ENCODE data around the gene KIF22.
"Not testable (repeated sequence)": the region's sequence is repeated elsewhere in the genome, so short reads cannot be mapped to it uniquely, and the experiment has no call there.

KIF22 gene

GRCh38 chr16:29766571-29766970 lies 24.0 kb upstream of the KIF22 start:
- DNase-seq (ENCODE audit: low spot score): no peak

GRCh38 chr16:29767062-29767461 lies 23.5 kb upstream of the KIF22 start:
- DNase-seq (ENCODE audit: low spot score): no peak

- no peak for DNase-seq (ENCODE audit: low spot score)
Observed at GRCh38 chr16:29769507-29769906, 21.0 kb upstream of the KIF22 start.

- DNase-seq (ENCODE audit: low spot score): no peak
Observed at GRCh38 chr16:29770250-29770929, 20.2 kb upstream of the KIF22 start.

GRCh38 chr16:29772330-29772729 lies 18.2 kb upstream of the KIF22 start:
- not testable (repeated sequence) for DNase-seq (ENCODE audit: low spot score)

GRCh38 chr16:29774730-29775129 lies 15.8 kb upstream of the KIF22 start:
- DNase-seq (ENCODE audit: low spot score): no peak

GRCh38 chr16:29775742-29776408 lies 14.7 kb upstream of the KIF22 start:
- no peak for DNase-seq (ENCODE audit: low spot score)

GRCh38 chr16:29777576-29778350 lies 12.8 kb upstream of the KIF22 start, which contains the start of gene ZG16:
Gene ZG16, plus strand, starts transcription at chr16:29778256. Its CDS starts 1,011 bp downstream, at chr16:29779267.
- no peak for DNase-seq (ENCODE audit: low spot score)

GRCh38 chr16:29779474-29779873 lies 11.1 kb upstream of the KIF22 start:
- no peak for DNase-seq (ENCODE audit: low spot score)

- not testable (repeated sequence) for DNase-seq (ENCODE audit: low spot score)
Observed at GRCh38 chr16:29783094-29783953, 7.2 kb upstream of the KIF22 start.

- DNase-seq (ENCODE audit: low spot score): no peak
Observed at GRCh38 chr16:29784157-29784556, 6.4 kb upstream of the KIF22 start.

- peak; percentile 88 for DNase-seq (ENCODE audit: low spot score)
Observed at GRCh38 chr16:29784901-29785500, 5.5 kb upstream of the KIF22 start.

GRCh38 chr16:29787155-29787554 lies 3.4 kb upstream of the KIF22 start:
- DNase-seq (ENCODE audit: low spot score): not testable (repeated sequence)

GRCh38 chr16:29789775-29790182 lies 772 bp upstream of the KIF22 start:
- no peak for DNase-seq (ENCODE audit: low spot score)

GRCh38 chr16:29790949-29791844 lies 646 bp downstream of the KIF22 start:
- no peak for DNase-seq (ENCODE audit: low spot score)

- DNase-seq (ENCODE audit: low spot score): no peak
Observed at GRCh38 chr16:29791845-29792807, 1.6 kb downstream of the KIF22 start.

- DNase-seq (ENCODE audit: low spot score): not testable (repeated sequence)
Observed at GRCh38 chr16:29793153-29793552, 2.6 kb downstream of the KIF22 start.

- no peak for DNase-seq (ENCODE audit: low spot score)
Observed at GRCh38 chr16:29794231-29794710, 3.7 kb downstream of the KIF22 start.

- DNase-seq (ENCODE audit: low spot score): no peak
Observed at GRCh38 chr16:29802416-29802935, 11.9 kb downstream of the KIF22 start.
